HepG2 (cell line): Measurements from ENCODE around the gene PSIP1. TPM values are rescaled to one million over a fixed set of nuclear protein-coding genes. Genes with fewer than 3 reads are reported as not detected.
A peak's percentile ranks its signal among the peaks of the same experiment; 100 is the strongest.

Experiments
- E2F5 ChIP-seq: sonication (generic); formaldehyde crosslinking; conservative IDR thresholded peaks from 2 replicates; pipeline ENCODE4 v1.4.0; 2020; ENCODE audit warnings: missing genetic modification reagents
- GLI4 ChIP-seq: sonication (generic); formaldehyde crosslinking; IDR thresholded peaks from 2 replicates; pipeline ENCODE4 v1.5.1; 2020; ENCODE audit warnings: missing genetic modification reagents, mild to moderate bottlenecking, moderate library complexity, borderline replicate concordance
- GRHL1 ChIP-seq: sonication (generic); formaldehyde crosslinking; conservative IDR thresholded peaks from 2 replicates; pipeline ENCODE4 v1.8.0; 2022; ENCODE audit warnings: missing genetic modification reagents
- HDAC1 ChIP-seq: sonication (generic); formaldehyde crosslinking; IDR thresholded peaks from 2 replicates; pipeline ENCODE4 v1.5.1; 2020; ENCODE audit warnings: mild to moderate bottlenecking, missing genetic modification reagents
- HNF1A ChIP-seq, 2 experiments: sonication (generic) in 1 of 2; formaldehyde crosslinking in 1 of 2; IDR thresholded peaks; 2 replicates each; pipeline versions ENCODE4 v1.4.0 to v1.6.1; 2016 to 2020; ENCODE audit warnings: borderline replicate concordance in 1 of 2, low read depth in 1 of 2, mild to moderate bottlenecking in 1 of 2, missing genetic modification reagents in 1 of 2
- ISL2 ChIP-seq: sonication (generic); formaldehyde crosslinking; IDR thresholded peaks from 2 replicates; pipeline ENCODE4 v1.5.0; 2020; ENCODE audit warnings: missing genetic modification reagents
- KDM2A ChIP-seq: sonication (generic); formaldehyde crosslinking; IDR thresholded peaks from 2 replicates; pipeline ENCODE4 v1.4.0; 2020; ENCODE audit warnings: low read depth, missing genetic modification reagents, borderline replicate concordance
- LBX2 ChIP-seq: sonication (generic); formaldehyde crosslinking; IDR thresholded peaks from 2 replicates; pipeline ENCODE4 v1.5.0; 2020; ENCODE audit warnings: missing genetic modification reagents, mild to moderate bottlenecking, borderline replicate concordance
- MTA1 ChIP-seq: sonication (generic); formaldehyde crosslinking; IDR thresholded peaks from 2 replicates; pipeline ENCODE4 v1.4.0; 2020; ENCODE audit warnings: missing genetic modification reagents, mild to moderate bottlenecking, borderline replicate concordance
- RFXAP ChIP-seq: sonication (generic); formaldehyde crosslinking; IDR thresholded peaks from 2 replicates; pipeline ENCODE4 v1.4.0; 2020; ENCODE audit warnings: missing genetic modification reagents, borderline replicate concordance
- TFE3 ChIP-seq: IDR thresholded peaks from 2 replicates; pipeline ENCODE4 v1.6.1; 2016
- ZBTB21 ChIP-seq: sonication (generic); formaldehyde crosslinking; IDR thresholded peaks from 2 replicates; pipeline ENCODE4 v1.4.0; 2020; ENCODE audit warnings: missing genetic modification reagents
- ZFAT ChIP-seq: sonication (generic); formaldehyde crosslinking; conservative IDR thresholded peaks from 2 replicates; pipeline ENCODE4 v1.8.1; 2023; ENCODE audit warnings: missing genetic modification reagents, inconsistent platforms
- ZNF274 ChIP-seq: sonication (generic); formaldehyde crosslinking; IDR thresholded peaks from 2 replicates; pipeline ENCODE4 v1.5.1; 2020; ENCODE audit warnings: mild to moderate bottlenecking, missing genetic modification reagents
- ZNF282 ChIP-seq: fragments of 450-650 bp; IDR thresholded peaks from 2 replicates; pipeline ENCODE4 v1.6.1; 2018; ENCODE audit not compliant: partially characterized antibody
- ZNF652 ChIP-seq: IDR thresholded peaks from 2 replicates; pipeline ENCODE4 v1.6.1; 2016; ENCODE audit warnings: low read depth, borderline replicate concordance
- ZSCAN5A ChIP-seq: sonication (generic); formaldehyde crosslinking; IDR thresholded peaks from 2 replicates; pipeline ENCODE4 v1.8.0; 2022; ENCODE audit warnings: mild to moderate bottlenecking, missing genetic modification reagents, borderline replicate concordance
- polyA plus RNA-seq, 8 experiments: library from polyadenylated mRNA; depleted of rRNA in 3 of 8; stranded (reverse) in 7 of 8; unstranded in 1 of 8; fragments of >200 nt; fragmentation: Illumina TruSeq in 4 of 8; extraction: Trizol in 4 of 8; gene quantifications; 2 replicates each; pipeline versions ENCODE4 v1.2.1 to v1.2.3, GENCODE V29; 2011 to 2016; ENCODE audit warnings: low read depth in 4 of 8, missing spikeins in 1 of 8, mixed read lengths in 1 of 8; ENCODE audit not compliant: insufficient read depth in 1 of 8
- total RNA-seq, 5 experiments: library from RNA; depleted of rRNA; stranded (reverse); fragments of >200 nt; fragmentation: Illumina TruSeq; extraction: Trizol; gene quantifications; 2 replicates each; pipeline ENCODE4 v1.2.3, GENCODE V29; 2016; ENCODE audit warnings: low read depth in 1 of 5

PSIP1 gene
- total and polyA plus RNA-seq, 2 of the 13 experiments (the other 11 are each of a cell fraction or from before 2014, with no cell fraction given), result 12.6 to 46.4 TPM

GRCh38 chr9:15422372-15423230 is 88.2 kb downstream of the PSIP1 start, which contains the start of gene SNAPC3 (continued):
- TF ChIP-seq RFXAP (CRISPR knock-in tag), result peak; percentile 82
- peak; percentile 93 for TF ChIP-seq ZNF274 (CRISPR knock-in tag)
- TF ChIP-seq ZFAT (CRISPR knock-in tag), result no peak
- TF ChIP-seq HNF1A (IDR thresholded peaks at IDR 0.05; ENCODE audit: low read depth), result no peak
- TF ChIP-seq HNF1A (CRISPR knock-in tag; IDR thresholded peaks at IDR 0.05; ENCODE audit: borderline replicate concordance), result peak; percentile 48; the same call in 1 of the 2 replicates
- no peak for TF ChIP-seq GRHL1 (CRISPR knock-in tag)
- TF ChIP-seq TFE3 (CRISPR knock-in tag), result peak; percentile 42; the same call in 1 of the 2 replicates
- TF ChIP-seq ISL2, result peak; percentile 82
- TF ChIP-seq LBX2 (CRISPR knock-in tag), result no peak
- 0 out of 2 replicates have a peak, but pooled peaks have one; percentile 37 for TF ChIP-seq E2F5
- TF ChIP-seq ZBTB21 (CRISPR knock-in tag), result no peak
- 0 out of 2 replicates have a peak, but pooled peaks have one; percentile 76 for TF ChIP-seq GLI4 (CRISPR knock-in tag)
- TF ChIP-seq KDM2A, result peak; percentile 95
- TF ChIP-seq ZNF652 (CRISPR knock-in tag), result no peak
- no peak for TF ChIP-seq ZNF282
- peak; percentile 74 for TF ChIP-seq HDAC1 (CRISPR knock-in tag)
- TF ChIP-seq ZSCAN5A, result no peak
- TF ChIP-seq MTA1, result peak; percentile 85; the same call in 1 of the 2 replicates
